SK-N-SH (cell line): ENCODE data around the gene FAIM2. TPM values are rescaled to one million over a fixed set of nuclear protein-coding genes. Genes with fewer than 3 reads are reported as not detected.
A peak's percentile ranks its signal among the peaks of the same experiment; 100 is the strongest.

Source experiments
- CTCF ChIA-PET: fragments of 300-600, 350-600 bp; formaldehyde crosslinking; extraction: SDS; loops from one replicate; lab custom pipeline; 2021; lab: Yijun Ruan, JAX
- POLR2A ChIA-PET: fragments of 350-600 bp; sonication (Branson Sonifier 250); formaldehyde crosslinking; extraction: SDS; loops from one replicate; lab custom pipeline; 2020; ENCODE audit warnings: antibody characterized with exemption, inconsistent platforms; lab: Yijun Ruan, JAX
- DNase-seq: peaks from one replicate; pipeline ENCODE4 v3.0.0; 2012
- H2AFZ ChIP-seq: fragments of 200-600 bp; sonication (generic); 2 replicates; pipeline ENCODE4 v1.8.1; 2016; ENCODE audit warnings: antibody characterized with exemption, mild to moderate bottlenecking, low read depth
- H3F3A ChIP-seq: fragments of 200-600 bp; sonication (generic); replicated peaks from 2 replicates; pipeline ENCODE3; 2016; ENCODE audit warnings: antibody characterized with exemption, mild to moderate bottlenecking; ENCODE audit not compliant: insufficient read depth
- H3K27ac ChIP-seq, 2 experiments: fragments of 200-500 bp in 1 of 2; fragments of 200-600 bp in 1 of 2; sonication (Bioruptor generic) in 1 of 2; sonication (generic), shearing (Covaris generic) in 1 of 2; 2 replicates each; pipeline versions ENCODE4 v1.5.1 to v1.6.1; 2014 to 2016; ENCODE audit warnings: low read depth in 2 of 2, inconsistent platforms in 1 of 2, low read length in 1 of 2, mild to moderate bottlenecking in 1 of 2, mixed read lengths in 1 of 2
- H3K27me3 ChIP-seq: fragments of 200-600 bp; sonication (generic), shearing (Covaris generic); 2 replicates; pipeline ENCODE4 v1.6.1; 2016; ENCODE audit warnings: mixed run types; ENCODE audit not compliant: insufficient read depth
- H3K36me3 ChIP-seq, 2 experiments: fragments of 200-500 bp in 1 of 2; fragments of 200-600 bp in 1 of 2; sonication (Bioruptor generic) in 1 of 2; sonication (generic) in 1 of 2; replicated peaks in 1 of 2; 2 replicates each; pipeline versions ENCODE3 to v1.5.1; 2014 to 2016; ENCODE audit warnings: low read length in 1 of 2, mild to moderate bottlenecking in 1 of 2; ENCODE audit not compliant: insufficient read depth in 2 of 2, control insufficient read depth in 1 of 2
- H3K4me1 ChIP-seq, 2 experiments: fragments of 200-500 bp in 1 of 2; fragments of 200-600 bp in 1 of 2; sonication (Bioruptor generic) in 1 of 2; sonication (generic), shearing (Covaris generic) in 1 of 2; 2 replicates each; pipeline versions ENCODE4 v1.5.1 to v1.6.1; 2014 to 2016; ENCODE audit warnings: low read depth in 1 of 2, low read length in 1 of 2, mixed run types in 1 of 2; ENCODE audit not compliant: insufficient read depth in 2 of 2, control insufficient read depth in 1 of 2
- H3K4me2 ChIP-seq: fragments of 200-600 bp; sonication (generic), shearing (Covaris generic); 2 replicates; pipeline ENCODE4 v1.6.1; 2017; ENCODE audit warnings: mixed run types
- H3K4me3 ChIP-seq, 2 experiments: fragments of 200-500 bp in 1 of 2; fragments of 200-600 bp in 1 of 2; sonication (Bioruptor generic) in 1 of 2; sonication (generic), shearing (Covaris generic) in 1 of 2; 2 replicates each; pipeline versions ENCODE4 v1.5.1 to v1.8.1; 2014 to 2016; ENCODE audit warnings: low read depth in 2 of 2, inconsistent platforms in 1 of 2, low read length in 1 of 2, mild to moderate bottlenecking in 1 of 2, mixed read lengths in 1 of 2, moderate library complexity in 1 of 2
- H3K79me2 ChIP-seq: fragments of 200-600 bp; sonication (generic); 2 replicates; pipeline ENCODE4 v1.8.1; 2017; ENCODE audit warnings: mild to moderate bottlenecking; ENCODE audit not compliant: insufficient read depth
- H3K9ac ChIP-seq: fragments of 200-600 bp; sonication (generic); 2 replicates; pipeline ENCODE4 v1.6.1; 2017; ENCODE audit warnings: mixed run types
- H3K9me2 ChIP-seq: fragments of 200-600 bp; sonication (generic); 2 replicates; pipeline ENCODE4 v1.6.1; 2017; ENCODE audit warnings: mixed run types
- H3K9me3 ChIP-seq: fragments of 200-600 bp; sonication (generic); 2 replicates; pipeline ENCODE4 v1.6.1; 2017; ENCODE audit warnings: mixed run types, mild to moderate bottlenecking, moderate library complexity
- H4K20me1 ChIP-seq: fragments of 200-600 bp; sonication (generic); 2 replicates; pipeline ENCODE4 v1.6.1; 2017; ENCODE audit warnings: mild to moderate bottlenecking, mixed run types; ENCODE audit not compliant: insufficient read depth
- CHD2 ChIP-seq: fragments of 150-350 bp; IDR thresholded peaks from 2 replicates; pipeline ENCODE4 v1.6.1; 2018; ENCODE audit warnings: low read length; ENCODE audit not compliant: partially characterized antibody
- EP300 ChIP-seq, 2 experiments: IDR thresholded peaks; 2 replicates each; pipeline versions ENCODE4 v1.4.0 to v1.6.1; 2012; ENCODE audit warnings: borderline replicate concordance in 1 of 2, low read depth in 1 of 2, low read length in 1 of 2
- GATA2 ChIP-seq: sonication (generic); formaldehyde crosslinking; IDR thresholded peaks from 2 replicates; pipeline ENCODE4 v1.5.0; 2020; ENCODE audit warnings: mild to moderate bottlenecking, missing genetic modification reagents
- MEF2A ChIP-seq: IDR thresholded peaks from 2 replicates; pipeline ENCODE4 v1.4.0; 2012; ENCODE audit warnings: low read depth, borderline replicate concordance
- MXI1 ChIP-seq: IDR thresholded peaks from 2 replicates; pipeline ENCODE4 v1.6.1; 2012; ENCODE audit warnings: mild to moderate bottlenecking, low read depth, low read length, improper control_type of control experiment
- NFIC ChIP-seq: IDR thresholded peaks from 2 replicates; pipeline ENCODE4 v1.4.0; 2012; ENCODE audit warnings: borderline replicate concordance
- NRF1 ChIP-seq: IDR thresholded peaks from 2 replicates; pipeline ENCODE4 v1.6.1; 2012; ENCODE audit warnings: low read depth, mild to moderate bottlenecking, low read length
- RAD21 ChIP-seq: IDR thresholded peaks from 2 replicates; pipeline ENCODE4 v1.6.1; 2012; ENCODE audit warnings: mild to moderate bottlenecking, low read length
- RCOR1 ChIP-seq: fragments of 150-350 bp; IDR thresholded peaks from 2 replicates; pipeline ENCODE4 v1.6.1; 2017; ENCODE audit warnings: antibody characterized with exemption, low read length
- SIN3A ChIP-seq: IDR thresholded peaks from 2 replicates; pipeline ENCODE4 v1.6.1; 2012; ENCODE audit warnings: low read depth, mild to moderate bottlenecking, low read length, moderate library complexity, borderline replicate concordance
- SMC3 ChIP-seq: IDR thresholded peaks from 2 replicates; pipeline ENCODE4 v1.6.1; 2012; ENCODE audit warnings: low read depth, low read length, improper control_type of control experiment
- TAF1 ChIP-seq: IDR thresholded peaks from 2 replicates; pipeline ENCODE4 v1.6.1; 2012; ENCODE audit warnings: low read depth, mild to moderate bottlenecking, low read length, moderate library complexity, borderline replicate concordance
- TCF12 ChIP-seq: IDR thresholded peaks from 2 replicates; pipeline ENCODE4 v1.4.0; 2012
- WGBS: methylation state at CpG from one replicate; pipeline ENCODE4 v1.1.6; 2017; ENCODE audit warnings: low lambda C conversion rate; 5-methylcytosine and 5-hydroxymethylcytosine counted together
- polyA plus RNA-seq, 3 experiments: library from polyadenylated mRNA; depleted of rRNA; stranded (reverse); fragments of >200 nt; gene quantifications; 2 replicates each; pipeline ENCODE4 v1.2.3, GENCODE V29; 2012
- TF ChIP-seq, protein P1 (sequence below): IDR thresholded peaks from 2 replicates; pipeline ENCODE4 v1.4.0; 2012; ENCODE audit warnings: low read depth
- TF ChIP-seq, protein P2 (sequence below): IDR thresholded peaks from 2 replicates; pipeline ENCODE4 v1.6.1; 2012; ENCODE audit warnings: mild to moderate bottlenecking, low read depth, low read length, moderate library complexity
- TF ChIP-seq, protein P3 (sequence below): IDR thresholded peaks from 2 replicates; pipeline ENCODE4; 2012

The FAIM2 gene
- polyA plus RNA-seq, 1 of the 3 experiments (the other 2 are of a cell fraction): 11.3 TPM

DNA sequence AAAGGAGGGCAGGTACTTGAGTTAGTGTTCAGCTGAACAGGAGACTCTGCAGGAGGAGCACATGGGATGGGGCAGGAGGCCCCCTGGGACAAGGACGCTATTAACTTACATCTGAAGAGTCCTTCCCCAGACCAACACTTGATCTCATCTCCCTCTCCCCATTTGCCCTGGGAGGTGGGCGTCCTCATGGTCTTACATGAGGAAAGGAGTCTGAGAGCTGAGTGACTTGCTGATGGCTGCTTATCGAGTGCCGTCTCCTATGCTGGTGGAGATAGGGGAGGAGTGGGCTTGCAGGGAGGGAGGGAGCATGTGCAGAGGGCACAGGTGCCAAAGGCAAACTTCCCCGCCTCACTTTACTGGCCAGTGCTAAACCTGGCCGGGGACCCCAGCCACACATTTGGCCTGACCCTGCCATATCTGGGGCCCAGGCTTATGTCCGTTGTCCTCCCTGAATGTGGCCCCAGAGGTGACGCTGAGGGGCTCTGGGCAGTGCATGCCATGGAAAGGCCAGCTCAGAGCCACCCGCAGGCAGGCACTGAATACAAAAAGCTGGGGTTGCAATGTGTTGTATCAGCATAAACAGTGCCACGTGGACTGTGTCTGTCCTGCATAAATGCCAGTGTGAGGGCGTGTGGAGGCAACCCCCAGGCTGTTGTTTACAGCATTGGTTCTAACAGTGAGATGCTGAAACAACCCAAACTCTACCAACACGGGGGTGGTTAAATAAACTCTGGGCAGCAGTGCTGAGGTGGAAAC, 29.4 kb downstream of the FAIM2 start:
- no peaks in the 10 kb centered on the region for H3K27me3 ChIP-seq
- no peaks in the 10 kb centered on the region for H3K79me2 ChIP-seq
- DNase-seq: no peak
- H3K9me3 ChIP-seq: no peaks in the 10 kb centered on the region
- H3K36me3 ChIP-seq: no peaks in the 10 kb centered on the region
- no peak overlapping the region for H3K9ac ChIP-seq
- no peak overlapping the region for H3K27ac ChIP-seq
- no peak overlapping the region for H3K4me2 ChIP-seq
- H3K9me2 ChIP-seq: no peaks in the 10 kb centered on the region
- H4K20me1 ChIP-seq: no peaks in the 10 kb centered on the region
- peaks cover 13% of the 10 kb centered on the region for H3F3A ChIP-seq
- H3K4me1 ChIP-seq: peaks cover 25 to 51% of the 10 kb centered on the region in 2 experiments
- no peak overlapping the region for H2AFZ ChIP-seq
- 68% methylated on average over 8 of the region's 12 CpGs for WGBS
- TF ChIP-seq MXI1 (peak; percentile 42), SMC3 (no peak)
- TF ChIP-seq, all 33 proteins: peak for 1
- ChIA-PET CTCF (interaction anchor here (2.5 to 14.1 kb wide), 3 partner anchors 72 to 181 kb away, joined by 10 to 312 read pairs (median 18); partner anchors contain the start of gene AQP6), POLR2A (no interaction called here)
- no peak overlapping the region for H3K4me3 ChIP-seq

DNA sequence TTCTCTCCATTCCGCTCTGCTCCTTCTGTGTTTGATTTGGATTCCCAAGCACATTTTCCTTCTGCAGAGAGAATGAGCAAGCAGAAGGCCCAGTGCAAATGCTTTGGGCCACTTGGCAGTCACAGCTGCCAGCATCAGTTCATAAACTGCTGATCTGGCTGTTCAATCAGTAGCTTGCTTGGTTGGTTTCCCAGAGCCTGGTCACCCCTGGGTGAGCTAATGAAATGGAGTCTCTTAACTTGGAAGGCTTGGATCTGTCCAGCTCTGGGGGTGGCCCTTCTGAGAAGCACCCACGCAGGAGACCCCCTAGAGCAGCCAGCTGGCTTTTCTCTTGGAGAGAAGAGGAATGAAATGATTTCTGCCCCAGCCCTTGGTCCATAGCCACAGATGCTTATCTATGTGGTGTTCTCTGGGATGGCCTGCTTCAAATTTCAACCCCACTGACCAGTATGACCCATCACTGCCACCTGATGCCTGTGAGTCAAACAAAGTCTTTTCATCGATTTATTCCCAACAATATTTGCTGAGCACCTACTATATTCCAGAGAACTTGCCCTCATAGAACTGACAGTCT, 30.3 kb downstream of the FAIM2 start:
- 61% methylated on average over 2 of the region's 3 CpGs for WGBS
- H3K27me3 ChIP-seq: no peaks in the 10 kb centered on the region
- no peak overlapping the region for H3K4me3 ChIP-seq
- H2AFZ ChIP-seq: no peak overlapping the region
- peaks cover 15% of the 10 kb centered on the region for H3F3A ChIP-seq
- peak overlapping the region; percentile 12 to 18; a peak in 1 of 4 replicates for H3K27ac ChIP-seq
- no peaks in the 10 kb centered on the region for H3K9me2 ChIP-seq
- no peak for DNase-seq
- 0 out of 2 replicates have a peak overlapping the region, but pooled peaks have one; percentile 19 for H3K4me2 ChIP-seq
- CTCF ChIA-PET: interaction anchor here (1.0 to 14.1 kb wide), 7 partner anchors 21 to 197 kb away, joined by 3 to 312 read pairs (median 6); partner anchors contain the start of genes AQP6 and TMBIM6
- no peaks in the 10 kb centered on the region for H4K20me1 ChIP-seq
- no peaks in the 10 kb centered on the region for H3K36me3 ChIP-seq
- H3K9me3 ChIP-seq: no peaks in the 10 kb centered on the region
- H3K9ac ChIP-seq: no peak overlapping the region
- H3K4me1 ChIP-seq: peaks cover 32 to 59% of the 10 kb centered on the region in 2 experiments
- no peaks in the 10 kb centered on the region for H3K79me2 ChIP-seq
- TF ChIP-seq, protein P1, sequence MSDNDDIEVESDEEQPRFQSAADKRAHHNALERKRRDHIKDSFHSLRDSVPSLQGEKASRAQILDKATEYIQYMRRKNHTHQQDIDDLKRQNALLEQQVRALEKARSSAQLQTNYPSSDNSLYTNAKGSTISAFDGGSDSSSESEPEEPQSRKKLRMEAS: peak; percentile 52
- peak; percentile 17; the same call in 1 of the 2 replicates for TF ChIP-seq RAD21
- no peak for TF ChIP-seq SMC3
- no peak for TF ChIP-seq MXI1
- no peak for TF ChIP-seq TAF1
- 0 out of 2 replicates have a peak, but pooled peaks have one; percentile 21 for TF ChIP-seq GATA2 (CRISPR knock-in tag)
- no peak for TF ChIP-seq MEF2A
- TF ChIP-seq CHD2: no peak
- TF ChIP-seq EP300 (IDR thresholded peaks at IDR 0.05; ENCODE audit: borderline replicate concordance in 1 of 2, low read depth in 1 of 2, low read length in 1 of 2): peak in 1 of 2 experiments; percentile 43; a peak in 2 of 4 replicates
- TF ChIP-seq TCF12: peak; percentile 96
- TF ChIP-seq SIN3A: no peak
- TF ChIP-seq, protein P2, sequence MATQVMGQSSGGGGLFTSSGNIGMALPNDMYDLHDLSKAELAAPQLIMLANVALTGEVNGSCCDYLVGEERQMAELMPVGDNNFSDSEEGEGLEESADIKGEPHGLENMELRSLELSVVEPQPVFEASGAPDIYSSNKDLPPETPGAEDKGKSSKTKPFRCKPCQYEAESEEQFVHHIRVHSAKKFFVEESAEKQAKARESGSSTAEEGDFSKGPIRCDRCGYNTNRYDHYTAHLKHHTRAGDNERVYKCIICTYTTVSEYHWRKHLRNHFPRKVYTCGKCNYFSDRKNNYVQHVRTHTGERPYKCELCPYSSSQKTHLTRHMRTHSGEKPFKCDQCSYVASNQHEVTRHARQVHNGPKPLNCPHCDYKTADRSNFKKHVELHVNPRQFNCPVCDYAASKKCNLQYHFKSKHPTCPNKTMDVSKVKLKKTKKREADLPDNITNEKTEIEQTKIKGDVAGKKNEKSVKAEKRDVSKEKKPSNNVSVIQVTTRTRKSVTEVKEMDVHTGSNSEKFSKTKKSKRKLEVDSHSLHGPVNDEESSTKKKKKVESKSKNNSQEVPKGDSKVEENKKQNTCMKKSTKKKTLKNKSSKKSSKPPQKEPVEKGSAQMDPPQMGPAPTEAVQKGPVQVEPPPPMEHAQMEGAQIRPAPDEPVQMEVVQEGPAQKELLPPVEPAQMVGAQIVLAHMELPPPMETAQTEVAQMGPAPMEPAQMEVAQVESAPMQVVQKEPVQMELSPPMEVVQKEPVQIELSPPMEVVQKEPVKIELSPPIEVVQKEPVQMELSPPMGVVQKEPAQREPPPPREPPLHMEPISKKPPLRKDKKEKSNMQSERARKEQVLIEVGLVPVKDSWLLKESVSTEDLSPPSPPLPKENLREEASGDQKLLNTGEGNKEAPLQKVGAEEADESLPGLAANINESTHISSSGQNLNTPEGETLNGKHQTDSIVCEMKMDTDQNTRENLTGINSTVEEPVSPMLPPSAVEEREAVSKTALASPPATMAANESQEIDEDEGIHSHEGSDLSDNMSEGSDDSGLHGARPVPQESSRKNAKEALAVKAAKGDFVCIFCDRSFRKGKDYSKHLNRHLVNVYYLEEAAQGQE: no peak
- peak; percentile 26 for TF ChIP-seq RCOR1
- TF ChIP-seq, protein P3, sequence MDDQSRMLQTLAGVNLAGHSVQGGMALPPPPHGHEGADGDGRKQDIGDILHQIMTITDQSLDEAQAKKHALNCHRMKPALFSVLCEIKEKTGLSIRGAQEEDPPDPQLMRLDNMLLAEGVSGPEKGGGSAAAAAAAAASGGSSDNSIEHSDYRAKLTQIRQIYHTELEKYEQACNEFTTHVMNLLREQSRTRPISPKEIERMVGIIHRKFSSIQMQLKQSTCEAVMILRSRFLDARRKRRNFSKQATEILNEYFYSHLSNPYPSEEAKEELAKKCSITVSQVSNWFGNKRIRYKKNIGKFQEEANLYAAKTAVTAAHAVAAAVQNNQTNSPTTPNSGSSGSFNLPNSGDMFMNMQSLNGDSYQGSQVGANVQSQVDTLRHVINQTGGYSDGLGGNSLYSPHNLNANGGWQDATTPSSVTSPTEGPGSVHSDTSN: peak; percentile 79
- TF ChIP-seq NRF1: no peak
- peak; percentile 90 for TF ChIP-seq NFIC
- POLR2A ChIA-PET: no interaction called here
